HEK293 (cell line): Measurements from ENCODE around the gene GMEB2.

ENCODE experiments used
- SP2 ChIP-seq: fragments of 450-650 bp; formaldehyde crosslinking; IDR thresholded peaks from 2 replicates; pipeline ENCODE4 v1.5.1; 2016; ENCODE audit warnings: missing biosample characterization, missing genetic modification characterization
- ZBTB17 ChIP-seq: fragments of 450-650 bp; formaldehyde crosslinking; IDR thresholded peaks from 2 replicates; pipeline ENCODE4 v1.5.1; 2016; ENCODE audit warnings: missing biosample characterization, missing genetic modification characterization
- TF ChIP-seq, protein P1 (sequence below): fragments of 450-650 bp; formaldehyde crosslinking; IDR thresholded peaks from 2 replicates; pipeline ENCODE4 v1.5.1; 2016; ENCODE audit warnings: missing biosample characterization, missing genetic modification characterization

DNA sequence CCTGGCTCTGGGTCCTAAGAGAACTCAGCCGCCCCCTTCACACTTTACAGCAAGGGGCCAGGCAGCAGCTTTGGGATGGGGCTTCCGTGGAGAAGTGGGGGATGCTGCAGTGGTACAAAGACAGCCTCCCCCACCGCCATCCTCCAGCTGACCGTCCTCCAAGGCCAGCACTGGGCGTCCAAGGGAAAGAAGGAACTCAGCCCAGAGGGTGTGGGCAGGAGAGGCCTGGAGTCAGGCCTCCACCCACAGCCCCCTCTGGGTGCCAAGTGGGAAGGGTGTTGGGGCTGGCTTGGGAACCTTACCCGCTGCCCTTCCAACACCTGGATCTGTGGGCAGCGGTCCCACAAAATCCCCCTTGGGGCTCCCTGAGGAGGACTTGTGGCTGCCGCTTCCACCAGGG is 13.2 kb upstream of the GMEB2 start:
- TF ChIP-seq, protein P1, sequence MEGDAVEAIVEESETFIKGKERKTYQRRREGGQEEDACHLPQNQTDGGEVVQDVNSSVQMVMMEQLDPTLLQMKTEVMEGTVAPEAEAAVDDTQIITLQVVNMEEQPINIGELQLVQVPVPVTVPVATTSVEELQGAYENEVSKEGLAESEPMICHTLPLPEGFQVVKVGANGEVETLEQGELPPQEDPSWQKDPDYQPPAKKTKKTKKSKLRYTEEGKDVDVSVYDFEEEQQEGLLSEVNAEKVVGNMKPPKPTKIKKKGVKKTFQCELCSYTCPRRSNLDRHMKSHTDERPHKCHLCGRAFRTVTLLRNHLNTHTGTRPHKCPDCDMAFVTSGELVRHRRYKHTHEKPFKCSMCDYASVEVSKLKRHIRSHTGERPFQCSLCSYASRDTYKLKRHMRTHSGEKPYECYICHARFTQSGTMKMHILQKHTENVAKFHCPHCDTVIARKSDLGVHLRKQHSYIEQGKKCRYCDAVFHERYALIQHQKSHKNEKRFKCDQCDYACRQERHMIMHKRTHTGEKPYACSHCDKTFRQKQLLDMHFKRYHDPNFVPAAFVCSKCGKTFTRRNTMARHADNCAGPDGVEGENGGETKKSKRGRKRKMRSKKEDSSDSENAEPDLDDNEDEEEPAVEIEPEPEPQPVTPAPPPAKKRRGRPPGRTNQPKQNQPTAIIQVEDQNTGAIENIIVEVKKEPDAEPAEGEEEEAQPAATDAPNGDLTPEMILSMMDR (tag by site-specific recombination): no peak
- TF ChIP-seq ZBTB17 (tag by site-specific recombination) (no peak), SP2 (tag by site-specific recombination) (no peak)
